Uterus (tissue), 2 donors: Measurements from ENCODE around the gene HTRA1.

Source experiments
- POLR2A ChIP-seq, 2 donors: fragments of 450-650 bp; IDR thresholded peaks; one replicate each; pipeline ENCODE4 v1.6.1; 2016; ENCODE audit warnings: antibody characterized with exemption in 2 of 2, mild to moderate bottlenecking in 1 of 2, moderate library complexity in 1 of 2
- TF ChIP-seq, protein P1 (sequence below), 4 experiments: fragments of 200-600 bp in 2 of 4; fragments of 450-650 bp in 2 of 4; sonication (generic) in 2 of 4; IDR thresholded peaks; one replicate each; pipeline ENCODE4 v1.5.1; 2016 to 2019; ENCODE audit warnings: antibody characterized with exemption in 4 of 4, mild to moderate bottlenecking in 2 of 4, moderate library complexity in 1 of 4

DNA sequence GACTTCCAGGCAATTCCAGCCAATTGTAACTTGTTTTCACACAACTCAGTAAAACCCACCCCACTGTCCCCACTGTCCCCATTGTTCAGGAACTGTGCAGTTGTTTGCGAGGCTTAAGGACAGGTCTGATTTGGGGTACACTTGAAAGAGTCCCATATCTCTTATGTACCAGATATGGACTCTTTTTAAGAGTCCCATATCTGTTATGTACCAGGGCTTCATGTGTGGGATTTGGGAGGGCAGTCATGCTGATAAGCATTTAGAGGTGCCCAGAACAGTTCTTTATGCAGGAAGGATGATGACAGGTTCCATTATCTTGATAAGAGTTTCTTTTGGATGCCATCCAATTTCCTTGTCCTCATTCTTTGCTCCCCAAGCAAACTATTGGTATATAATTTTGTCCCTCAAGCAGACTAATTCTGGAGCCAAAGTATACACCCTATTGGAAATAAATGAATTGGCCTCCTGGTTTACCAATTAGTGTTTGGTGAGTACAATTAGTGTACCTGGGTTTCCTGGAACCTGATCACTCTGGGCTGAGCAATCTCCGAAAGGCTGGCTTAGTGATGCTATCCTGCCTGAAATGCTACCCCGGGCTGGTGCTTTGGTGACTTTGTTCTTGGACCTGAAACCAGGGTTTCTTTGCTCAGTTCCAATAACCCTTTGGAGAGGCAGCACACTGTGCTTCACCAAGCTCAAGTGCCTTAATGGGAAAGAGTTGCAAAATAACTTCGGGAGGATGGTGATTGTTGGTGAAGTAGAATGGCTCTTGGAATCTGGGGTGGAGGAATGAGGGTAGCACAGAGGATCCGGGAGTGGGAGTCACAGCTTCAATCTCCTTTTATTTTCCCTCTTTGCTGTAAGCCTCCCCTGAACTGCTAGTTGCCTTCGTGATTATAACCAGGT lies 93.0 kb downstream of the HTRA1 start:
- no peak for TF ChIP-seq POLR2A (IDR thresholded peaks at IDR 0.05)
- TF ChIP-seq, protein P1, sequence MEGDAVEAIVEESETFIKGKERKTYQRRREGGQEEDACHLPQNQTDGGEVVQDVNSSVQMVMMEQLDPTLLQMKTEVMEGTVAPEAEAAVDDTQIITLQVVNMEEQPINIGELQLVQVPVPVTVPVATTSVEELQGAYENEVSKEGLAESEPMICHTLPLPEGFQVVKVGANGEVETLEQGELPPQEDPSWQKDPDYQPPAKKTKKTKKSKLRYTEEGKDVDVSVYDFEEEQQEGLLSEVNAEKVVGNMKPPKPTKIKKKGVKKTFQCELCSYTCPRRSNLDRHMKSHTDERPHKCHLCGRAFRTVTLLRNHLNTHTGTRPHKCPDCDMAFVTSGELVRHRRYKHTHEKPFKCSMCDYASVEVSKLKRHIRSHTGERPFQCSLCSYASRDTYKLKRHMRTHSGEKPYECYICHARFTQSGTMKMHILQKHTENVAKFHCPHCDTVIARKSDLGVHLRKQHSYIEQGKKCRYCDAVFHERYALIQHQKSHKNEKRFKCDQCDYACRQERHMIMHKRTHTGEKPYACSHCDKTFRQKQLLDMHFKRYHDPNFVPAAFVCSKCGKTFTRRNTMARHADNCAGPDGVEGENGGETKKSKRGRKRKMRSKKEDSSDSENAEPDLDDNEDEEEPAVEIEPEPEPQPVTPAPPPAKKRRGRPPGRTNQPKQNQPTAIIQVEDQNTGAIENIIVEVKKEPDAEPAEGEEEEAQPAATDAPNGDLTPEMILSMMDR (IDR thresholded peaks at IDR 0.05) = no peak
